Progenitor cell of endocrine pancreas (in vitro differentiated cells): ENCODE measurements around the gene AQP12A. TPM values are rescaled to one million over a fixed set of nuclear protein-coding genes. Genes with fewer than 3 reads are reported as not detected.

Experiments used
- DNase-seq: peaks from one replicate; pipeline ENCODE4 v3.0.0; 2021; ENCODE audit warnings: low spot score; ENCODE audit not compliant: unreplicated experiment
- H3K27ac Mint-ChIP-seq: 2 replicates; pipeline ENCODE4 v1.8.0; 2021; ENCODE audit warnings: mild to moderate bottlenecking, moderate library complexity, mixed read lengths
- H3K27me3 Mint-ChIP-seq: 2 replicates; pipeline ENCODE4 v1.8.0; 2021; ENCODE audit warnings: mixed read lengths
- H3K36me3 Mint-ChIP-seq: 2 replicates; pipeline ENCODE4 v1.8.0; 2022; ENCODE audit warnings: mixed read lengths; ENCODE audit not compliant: insufficient read depth
- H3K4me1 Mint-ChIP-seq: 2 replicates; pipeline ENCODE4 v1.8.0; 2021; ENCODE audit warnings: low read depth, mixed read lengths
- H3K4me3 Mint-ChIP-seq: 2 replicates; pipeline ENCODE4 v1.8.0; 2021; ENCODE audit warnings: low read depth, mild to moderate bottlenecking, moderate library complexity, mixed read lengths
- H3K9me3 Mint-ChIP-seq: 2 replicates; pipeline ENCODE4 v1.8.0; 2021; ENCODE audit warnings: low read depth, mixed read lengths
- total RNA-seq: library from RNA; stranded (reverse); gene quantifications from 2 replicates; pipeline ENCODE4 v1.2.1, GENCODE V29; 2021
- TF ChIP-seq, protein P1 (sequence below): fragments of 200-600 bp; sonication (generic); IDR thresholded peaks from one replicate; pipeline ENCODE4 v1.5.0; 2021; ENCODE audit warnings: antibody characterized with exemption, mild to moderate bottlenecking; ENCODE audit not compliant: unreplicated experiment

Gene AQP12A
- total RNA-seq, 1 donor from 2014 or later, result not detected

DNA sequence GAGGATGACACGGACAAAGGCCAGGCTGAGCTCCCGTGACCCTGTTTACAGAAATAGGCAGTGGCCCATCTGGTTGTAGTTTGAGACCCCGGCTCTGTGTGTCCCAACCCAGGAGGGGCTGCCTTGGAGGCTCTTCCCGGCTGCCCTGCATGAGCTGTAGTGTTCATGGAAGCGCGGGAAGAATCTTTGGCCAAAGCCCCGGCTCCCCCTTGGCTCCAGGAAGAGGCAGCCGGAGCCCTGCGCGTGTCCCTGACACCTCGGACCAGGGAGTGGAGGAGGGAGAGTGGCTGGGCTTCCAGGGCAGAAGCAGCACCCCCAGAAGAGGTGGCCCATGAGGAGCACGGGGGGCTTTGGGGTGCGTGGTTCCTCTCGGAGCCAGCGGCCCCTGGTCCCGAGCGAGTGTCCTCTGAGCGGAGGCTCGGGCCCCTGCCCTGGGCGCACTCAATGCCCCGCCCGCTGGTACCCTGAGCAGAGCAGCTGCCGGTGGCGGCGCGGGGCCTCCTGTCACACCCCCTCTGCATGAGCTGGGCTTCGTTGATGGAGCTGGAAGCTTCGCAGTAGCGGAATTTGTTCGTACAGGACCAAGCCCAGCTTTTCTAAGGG, 44.7 kb upstream of the AQP12A start:
- DNase-seq, result no peak

DNA sequence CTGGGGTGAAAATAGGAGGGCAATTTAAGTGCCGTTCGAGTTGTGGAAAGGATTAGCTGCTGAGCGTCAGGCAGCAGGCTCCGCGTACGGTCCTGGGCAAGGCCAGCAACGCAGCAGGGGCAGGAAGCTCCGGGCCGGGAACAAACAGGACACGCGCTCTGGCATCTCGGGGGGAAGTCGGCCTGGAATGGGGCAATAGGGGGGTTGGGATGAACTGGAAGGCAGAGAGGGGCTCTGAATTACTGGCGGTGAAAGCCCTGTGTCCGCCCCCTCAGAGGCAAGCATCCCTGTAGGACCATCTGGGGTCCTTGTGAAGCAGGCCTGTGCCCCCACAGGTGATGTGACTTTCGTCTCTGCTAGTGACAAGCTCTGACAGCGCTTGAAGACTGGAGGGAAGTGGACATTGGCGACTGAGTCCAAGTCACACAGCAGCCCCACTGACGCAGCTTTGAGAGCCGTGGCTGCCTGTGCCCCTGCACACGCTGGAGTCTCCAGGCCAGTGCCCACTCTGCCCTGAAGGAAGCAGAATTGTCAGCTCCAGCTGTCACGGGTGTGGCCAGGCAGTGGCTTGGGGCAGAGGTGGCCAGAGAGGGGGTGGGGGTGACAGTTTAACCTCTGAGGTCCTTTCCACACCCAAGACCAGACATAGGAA, 44.0 kb upstream of the AQP12A start:
- TF ChIP-seq, protein P1, sequence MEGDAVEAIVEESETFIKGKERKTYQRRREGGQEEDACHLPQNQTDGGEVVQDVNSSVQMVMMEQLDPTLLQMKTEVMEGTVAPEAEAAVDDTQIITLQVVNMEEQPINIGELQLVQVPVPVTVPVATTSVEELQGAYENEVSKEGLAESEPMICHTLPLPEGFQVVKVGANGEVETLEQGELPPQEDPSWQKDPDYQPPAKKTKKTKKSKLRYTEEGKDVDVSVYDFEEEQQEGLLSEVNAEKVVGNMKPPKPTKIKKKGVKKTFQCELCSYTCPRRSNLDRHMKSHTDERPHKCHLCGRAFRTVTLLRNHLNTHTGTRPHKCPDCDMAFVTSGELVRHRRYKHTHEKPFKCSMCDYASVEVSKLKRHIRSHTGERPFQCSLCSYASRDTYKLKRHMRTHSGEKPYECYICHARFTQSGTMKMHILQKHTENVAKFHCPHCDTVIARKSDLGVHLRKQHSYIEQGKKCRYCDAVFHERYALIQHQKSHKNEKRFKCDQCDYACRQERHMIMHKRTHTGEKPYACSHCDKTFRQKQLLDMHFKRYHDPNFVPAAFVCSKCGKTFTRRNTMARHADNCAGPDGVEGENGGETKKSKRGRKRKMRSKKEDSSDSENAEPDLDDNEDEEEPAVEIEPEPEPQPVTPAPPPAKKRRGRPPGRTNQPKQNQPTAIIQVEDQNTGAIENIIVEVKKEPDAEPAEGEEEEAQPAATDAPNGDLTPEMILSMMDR, result no peak
- H3K4me3 Mint-ChIP-seq, result no peak overlapping the region

More for the DNA sequence above, 44.7 kb upstream of the AQP12A start:
- Mint-ChIP-seq H3K27ac (no peak overlapping the region), H3K9me3 (peaks cover 3% of the 10 kb centered on the region), H3K27me3 (peaks cover 39% of the 10 kb centered on the region), H3K4me1 (no peaks in the 10 kb centered on the region), H3K4me3 (no peak overlapping the region), H3K36me3 (no peaks in the 10 kb centered on the region)
- TF ChIP-seq, protein P1, result no peak

DNA sequence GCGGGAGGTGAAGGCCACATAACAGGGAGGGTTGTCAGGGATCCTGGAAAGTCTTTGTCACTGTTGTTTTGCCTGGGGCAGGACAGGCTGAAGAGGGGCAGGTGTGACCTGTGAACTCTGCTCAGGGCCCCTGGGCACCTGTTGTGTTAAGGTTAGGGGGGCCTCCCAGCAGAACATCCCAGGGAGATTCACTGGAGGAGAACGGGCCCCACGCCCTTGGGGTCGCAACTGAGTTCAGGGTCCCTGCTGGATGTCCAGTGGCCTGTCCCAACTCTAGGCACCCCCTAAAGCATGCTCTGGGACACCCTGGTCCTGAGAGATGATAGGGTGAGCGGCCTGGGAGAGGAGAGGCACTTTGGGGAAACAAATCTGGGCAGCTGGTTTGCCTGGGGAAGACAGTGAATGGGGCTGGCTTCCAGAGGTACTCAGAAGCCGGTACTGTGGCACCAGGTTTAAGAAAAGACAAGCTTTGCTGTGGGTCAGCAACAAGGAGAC, 43.5 kb upstream of the AQP12A start:
- Mint-ChIP-seq H3K4me1 (no peaks in the 10 kb centered on the region), H3K27ac (no peak overlapping the region), H3K36me3 (no peaks in the 10 kb centered on the region), H3K4me3 (no peak overlapping the region), H3K27me3 (peaks cover 42% of the 10 kb centered on the region), H3K9me3 (peaks cover 3% of the 10 kb centered on the region)
- TF ChIP-seq, protein P1, result no peak
- DNase-seq, result no peak

More for the DNA sequence above, 44.0 kb upstream of the AQP12A start:
- H3K9me3 Mint-ChIP-seq, result peaks cover 3% of the 10 kb centered on the region
- no peak for DNase-seq
- H3K27ac Mint-ChIP-seq, result no peak overlapping the region
- no peaks in the 10 kb centered on the region for H3K4me1 Mint-ChIP-seq
- peaks cover 42% of the 10 kb centered on the region for H3K27me3 Mint-ChIP-seq
- H3K36me3 Mint-ChIP-seq, result no peaks in the 10 kb centered on the region

DNA sequence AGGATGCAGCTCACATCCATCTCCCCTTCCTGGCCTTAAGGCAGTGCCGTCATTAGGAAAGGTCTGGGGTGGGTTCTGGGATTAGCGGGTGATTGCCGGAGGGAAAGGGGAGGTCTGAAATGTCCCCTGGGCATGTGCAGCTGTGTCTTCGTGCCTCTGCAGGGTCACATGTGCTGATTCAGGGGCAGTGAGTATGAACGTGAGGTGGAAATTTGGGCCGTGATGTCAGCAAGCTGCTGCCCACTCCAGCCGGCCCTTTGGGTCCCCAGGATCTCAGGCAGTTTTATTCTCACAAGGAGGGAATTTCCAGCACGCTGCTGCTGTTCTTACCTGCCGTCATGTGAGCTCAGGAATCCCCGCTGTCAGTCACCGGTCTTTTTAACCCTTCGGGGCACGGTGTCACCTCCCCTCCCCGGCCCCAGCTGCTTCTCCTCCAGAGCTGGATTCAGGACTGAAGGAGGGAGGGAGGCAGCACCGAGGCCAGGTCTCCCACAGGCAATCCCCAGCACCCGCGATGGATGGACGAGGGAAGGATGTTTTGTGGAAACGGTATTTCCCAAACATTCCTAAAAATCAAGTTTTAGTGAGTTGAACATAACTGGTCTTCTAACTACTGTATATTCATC, 42.9 kb upstream of the AQP12A start:
- peaks cover 3% of the 10 kb centered on the region for H3K9me3 Mint-ChIP-seq
- no peaks in the 10 kb centered on the region for H3K36me3 Mint-ChIP-seq
- no peaks in the 10 kb centered on the region for H3K4me1 Mint-ChIP-seq
- DNase-seq, result no peak
- H3K4me3 Mint-ChIP-seq, result no peak overlapping the region
- TF ChIP-seq, protein P1, result no peak
- H3K27ac Mint-ChIP-seq, result no peak overlapping the region
- peaks cover 39% of the 10 kb centered on the region for H3K27me3 Mint-ChIP-seq

DNA sequence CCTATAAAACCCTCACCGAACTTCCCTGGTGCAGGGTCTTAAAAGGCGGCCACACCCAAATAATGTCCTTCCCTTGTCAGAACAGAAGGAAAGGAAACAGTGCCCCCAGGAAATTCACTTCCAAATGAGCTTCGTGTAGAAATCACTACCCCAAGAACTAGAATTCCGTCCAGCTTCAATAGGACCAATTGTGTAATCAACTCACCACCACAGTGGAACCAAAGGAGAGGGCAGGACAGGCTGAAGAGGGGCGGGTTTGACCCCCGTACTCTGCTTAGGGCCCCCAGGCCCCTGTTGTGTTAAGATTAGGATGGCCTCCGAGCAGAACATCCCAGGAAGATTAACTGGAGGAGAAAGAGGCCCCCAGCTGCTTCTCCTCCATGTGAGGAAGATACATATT, 42.3 kb upstream of the AQP12A start:
- TF ChIP-seq, protein P1, result no peak
- no peak for DNase-seq
- H3K27me3 Mint-ChIP-seq, result peaks cover 35% of the 10 kb centered on the region

More for the DNA sequence above, 42.3 kb upstream of the AQP12A start:
- H3K27ac Mint-ChIP-seq, result no peak overlapping the region
- no peaks in the 10 kb centered on the region for H3K36me3 Mint-ChIP-seq
- H3K4me3 Mint-ChIP-seq, result no peak overlapping the region
- H3K4me1 Mint-ChIP-seq, result no peaks in the 10 kb centered on the region
- H3K9me3 Mint-ChIP-seq, result peaks cover 3% of the 10 kb centered on the region
